NCI-H2029 (cell line): Measurements from ENCODE around the gene COL18A1.
"Not testable (repeated sequence)": the region's sequence is repeated elsewhere in the genome, so short reads cannot be mapped to it uniquely, and the experiment has no call there.

Experiments used
- DNase-seq: peaks from one replicate; lab custom pipeline; 2025; lab: John Stamatoyannopoulos, UW

The COL18A1 gene

DNA sequence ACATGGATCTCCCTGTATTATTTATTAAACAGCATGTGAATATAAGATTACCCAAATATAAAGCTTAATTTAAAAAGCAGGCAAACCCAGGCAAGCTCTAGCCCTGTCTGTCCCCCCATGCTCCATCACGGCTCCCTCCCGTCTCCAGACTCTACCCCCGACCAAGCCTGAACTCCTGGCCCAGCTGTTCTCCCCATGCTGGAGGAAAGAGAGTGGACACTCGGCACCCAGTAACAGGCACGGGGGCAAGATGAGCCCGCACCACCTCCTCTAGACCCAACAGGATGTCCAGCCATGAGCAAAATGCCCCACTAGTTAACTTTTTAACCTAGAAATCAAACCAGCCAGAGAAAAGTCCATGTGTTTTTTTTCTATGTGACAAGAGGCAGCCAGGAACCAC is 118.0 kb downstream of the COL18A1 start:
- no peak for DNase-seq

DNA sequence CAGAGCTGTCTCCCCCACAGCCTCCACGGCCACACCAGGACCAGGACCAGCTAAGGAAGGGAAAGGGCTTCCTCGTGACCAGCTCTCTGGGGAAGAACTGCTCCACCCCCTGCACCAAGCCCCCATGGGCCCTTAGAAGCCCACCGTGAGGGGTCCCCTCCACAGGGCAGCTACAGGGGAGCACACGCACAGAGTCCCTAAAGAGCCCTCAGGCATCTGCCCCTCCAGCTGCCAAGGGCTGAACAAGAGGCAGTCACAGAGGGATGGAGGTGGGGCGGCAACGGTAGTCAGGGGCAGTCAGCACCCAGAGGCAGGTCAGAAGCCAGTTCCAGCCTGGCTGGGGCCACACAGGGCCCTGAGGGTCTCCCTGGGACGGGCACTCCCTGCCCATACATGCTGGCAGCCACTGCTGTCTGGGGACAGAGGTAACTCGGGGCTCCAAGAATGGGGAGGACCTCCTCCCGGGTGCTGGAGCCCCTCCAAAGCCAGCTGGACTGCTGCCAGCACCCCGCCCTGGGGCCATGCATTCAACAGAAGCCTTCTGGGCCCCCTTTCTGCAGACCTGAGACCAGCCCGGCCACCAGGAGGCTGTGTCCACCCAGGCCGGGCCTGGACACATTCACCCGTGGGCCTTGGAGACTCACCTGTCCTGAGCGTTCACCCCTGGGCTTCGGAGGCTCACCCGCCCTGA is 118.6 kb downstream of the COL18A1 start:
- DNase-seq: no peak

DNA sequence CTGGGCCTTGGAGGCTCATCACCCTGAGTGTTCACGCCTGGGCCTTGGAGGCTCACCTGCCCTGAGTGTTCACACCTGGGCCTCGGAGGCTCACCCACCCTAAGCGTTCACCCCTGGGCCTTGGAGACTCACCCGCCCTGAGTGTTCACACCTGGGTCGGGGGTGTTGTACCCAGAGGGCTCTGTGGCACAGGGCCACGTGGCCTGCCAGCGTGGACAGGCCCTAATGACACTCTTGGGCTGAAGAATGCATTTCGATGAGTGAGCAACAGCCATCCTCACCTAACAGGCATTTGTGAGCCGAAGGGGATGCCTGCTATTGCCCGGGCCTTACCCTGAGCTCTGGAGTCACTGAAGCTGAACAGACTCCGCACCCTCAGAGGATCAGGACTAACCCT is 119.8 kb downstream of the COL18A1 start:
- no peak for DNase-seq

DNA sequence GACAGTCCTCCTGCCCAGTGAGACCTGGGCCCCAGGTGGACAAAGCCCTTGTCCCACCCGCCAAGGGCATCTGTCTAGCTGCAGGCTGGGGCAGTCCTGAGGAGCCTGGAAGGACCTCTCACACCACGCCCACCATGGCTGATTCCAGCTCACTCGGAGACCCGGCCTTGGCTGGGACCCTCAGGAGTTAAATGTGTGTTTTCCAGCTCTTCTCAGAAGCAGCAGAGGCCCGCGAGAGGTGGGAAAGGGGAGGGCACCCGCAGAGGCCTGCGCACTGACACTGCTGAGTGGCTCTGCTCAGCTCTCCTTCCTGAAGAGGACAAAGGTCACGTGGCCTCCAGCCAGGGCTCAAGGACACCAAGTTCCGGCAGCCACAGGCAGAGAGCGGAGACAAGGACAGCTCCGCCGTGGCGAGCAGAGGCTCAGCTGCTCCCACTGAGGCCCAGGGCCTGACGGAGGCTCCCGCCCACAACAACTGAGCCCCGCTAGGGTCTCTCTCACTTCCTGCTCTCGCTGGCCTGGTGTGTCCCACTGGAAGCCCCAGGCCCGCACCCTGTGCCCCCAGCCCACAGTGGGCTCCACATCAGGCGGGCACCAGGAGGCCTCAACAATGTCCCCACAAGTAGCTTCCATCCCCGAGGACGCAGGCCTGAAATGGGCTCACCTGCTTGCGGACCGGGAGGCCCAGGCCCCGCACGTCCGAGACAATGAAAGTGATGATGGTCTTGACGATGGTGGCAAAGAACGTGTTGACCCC is 120.4 kb downstream of the COL18A1 start:
- no peak for DNase-seq

DNA sequence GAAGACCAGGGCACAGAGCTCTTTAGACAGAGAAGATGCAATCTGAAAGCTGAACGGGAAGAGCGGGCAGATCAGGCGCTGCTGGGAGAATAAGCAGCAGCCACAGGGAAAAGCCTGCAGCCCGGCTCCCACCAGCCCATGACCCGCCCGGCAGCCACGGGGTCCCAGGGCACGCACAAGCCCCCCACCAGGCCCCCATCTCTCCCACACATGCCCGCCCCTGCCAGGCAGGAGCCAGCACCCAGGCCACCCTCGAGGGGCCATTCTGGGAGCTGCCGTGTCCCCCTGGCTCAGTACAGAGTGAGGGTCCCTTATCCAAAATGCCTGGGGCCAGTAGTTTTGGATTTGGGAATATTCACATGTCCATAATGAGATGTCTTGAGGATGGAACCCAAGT is 120.9 kb downstream of the COL18A1 start:
- no peak for DNase-seq

DNA sequence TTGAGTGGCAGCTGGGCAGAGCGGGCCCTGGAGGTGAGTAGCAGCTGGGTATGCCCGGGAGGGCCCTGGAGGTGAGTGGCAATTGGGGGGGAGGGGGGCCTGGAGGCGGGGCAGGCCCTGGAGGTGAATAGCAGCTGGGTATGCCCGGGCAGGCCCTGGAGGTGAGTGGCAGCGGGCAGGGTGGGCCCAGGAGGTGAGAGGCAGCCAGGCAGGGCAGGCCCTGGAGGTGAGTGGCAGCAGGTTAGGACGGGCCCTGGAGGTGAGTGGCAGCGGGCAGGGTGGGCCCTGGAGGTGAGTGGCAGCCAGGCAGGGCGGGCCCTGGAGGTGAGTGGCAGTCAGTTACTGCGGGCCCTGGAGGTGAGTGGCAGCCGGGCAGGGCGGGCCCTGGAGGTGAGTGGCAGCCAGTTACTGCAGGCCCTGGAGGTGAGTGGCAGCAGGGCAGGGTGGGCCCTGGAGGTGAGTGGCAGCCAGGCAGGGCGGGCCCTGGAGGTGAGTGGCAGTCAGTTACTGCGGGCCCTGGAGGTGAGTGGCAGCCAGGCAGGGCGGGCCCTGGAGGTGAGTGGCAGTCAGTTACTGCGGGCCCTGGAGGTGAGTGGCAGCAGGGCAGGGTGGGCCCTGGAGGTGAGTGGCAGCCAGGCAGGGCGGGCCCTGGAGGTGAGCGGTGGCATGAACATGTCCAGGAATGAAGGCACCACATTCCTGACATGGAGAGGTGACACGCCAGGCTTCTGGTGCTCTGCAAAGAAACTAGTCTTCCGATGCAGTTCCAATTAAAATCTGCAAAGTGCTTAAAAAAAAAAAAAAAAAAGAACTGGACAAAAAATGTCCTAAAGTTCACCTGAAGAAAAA is 122.4 kb downstream of the COL18A1 start:
- not testable (repeated sequence) for DNase-seq

DNA sequence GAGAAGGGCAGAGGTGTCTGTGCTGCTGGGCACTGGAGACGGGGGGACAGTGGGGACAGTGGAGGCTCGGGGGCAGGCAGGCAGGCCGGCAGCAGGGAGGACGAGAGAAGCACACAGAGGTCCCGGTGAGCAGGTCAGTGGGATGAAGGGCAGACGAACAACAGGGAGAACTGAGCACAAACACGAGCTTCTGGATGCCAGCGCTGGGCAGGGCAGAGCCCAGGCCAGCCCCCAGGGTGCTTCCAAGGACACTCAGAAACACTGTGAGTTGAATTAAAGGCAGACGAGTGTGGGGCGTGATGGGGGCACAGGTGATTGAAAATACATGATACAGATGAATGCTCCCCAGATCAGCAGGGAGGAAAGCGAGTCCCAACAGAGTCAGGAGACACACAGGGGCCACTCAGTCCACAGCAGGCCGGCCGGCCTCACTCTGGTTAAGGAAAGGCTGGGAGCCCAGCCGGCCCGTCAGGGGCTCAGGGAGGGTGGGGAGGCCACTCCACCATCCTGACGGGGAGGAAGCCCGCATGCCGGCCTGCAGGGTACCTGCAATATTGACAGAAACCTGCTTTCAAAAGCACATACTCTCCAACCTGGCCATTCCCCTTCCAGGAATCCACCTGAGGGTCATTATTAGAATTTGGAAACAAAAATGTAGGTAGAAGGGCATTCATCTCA is 123.2 kb downstream of the COL18A1 start:
- DNase-seq: no peak

DNA sequence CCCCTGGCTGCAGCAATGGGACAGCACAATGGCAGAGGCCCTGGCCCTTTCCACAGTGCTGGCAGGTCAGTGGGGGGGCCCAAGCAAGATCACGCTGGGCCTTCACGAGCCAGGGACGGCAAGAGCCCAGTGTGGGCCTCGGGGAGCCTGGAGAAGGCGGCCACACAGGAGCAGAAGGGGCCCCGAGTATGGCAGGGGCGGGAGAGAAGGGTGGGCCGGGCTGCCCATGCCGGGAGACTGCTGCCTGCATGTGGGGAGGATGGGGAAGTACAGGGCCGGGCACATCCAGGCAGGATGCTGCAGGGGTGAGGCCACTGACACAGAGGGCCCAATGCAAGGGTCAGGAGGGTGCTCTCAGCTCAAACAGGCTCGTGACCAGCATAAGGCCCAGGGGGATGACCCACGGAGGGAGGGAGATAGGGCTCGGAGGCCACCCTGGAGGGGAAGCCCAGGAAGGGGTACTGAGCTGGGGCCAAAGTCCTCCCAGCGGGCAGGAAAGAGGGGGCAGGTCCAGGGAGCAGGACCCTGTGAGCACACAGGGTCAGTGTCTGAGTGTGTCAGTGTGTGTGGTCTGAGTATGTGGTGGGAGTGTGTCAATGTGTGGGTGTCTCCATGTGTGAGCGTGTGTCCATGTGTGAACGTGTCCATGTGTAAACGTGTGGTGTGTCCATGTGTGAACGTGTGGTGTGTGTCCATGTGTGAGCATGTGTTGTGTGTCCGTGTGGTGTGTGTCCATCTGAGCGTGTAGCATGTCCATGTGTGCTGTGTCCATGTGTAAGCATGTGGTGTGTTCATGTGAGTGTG is 124.2 kb downstream of the COL18A1 start:
- no peak for DNase-seq

DNA sequence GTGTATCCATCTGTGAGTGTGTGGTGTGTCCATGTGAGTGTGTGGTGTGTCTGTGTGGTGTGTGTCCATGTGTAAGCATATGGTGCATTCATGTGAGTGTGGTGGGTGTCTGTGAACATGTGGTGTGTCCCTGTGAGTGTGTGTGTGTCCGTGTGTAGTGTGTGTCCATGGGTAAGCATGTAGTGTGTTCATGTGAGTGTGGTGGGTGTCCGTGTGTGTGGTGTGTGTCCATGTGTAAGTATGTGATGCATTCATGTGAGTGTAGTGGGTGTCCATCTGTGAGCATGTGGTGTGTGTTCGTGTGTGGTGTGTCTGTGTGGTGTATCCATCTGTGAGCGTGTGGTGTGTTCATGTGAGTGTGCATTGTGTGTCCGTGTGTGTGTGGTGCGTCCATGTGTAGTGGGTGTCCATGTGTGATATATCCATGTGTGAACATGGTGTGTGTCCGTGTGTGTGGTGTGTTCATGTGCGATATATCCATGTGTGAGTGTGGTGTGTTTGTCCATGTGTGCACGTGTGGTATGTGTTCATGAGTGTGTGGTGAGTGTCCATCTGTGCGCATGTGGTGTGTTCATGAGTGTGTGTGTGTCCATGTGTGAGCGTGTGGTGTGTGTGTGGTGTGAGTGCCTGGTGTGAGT is 124.9 kb downstream of the COL18A1 start:
- no peak for DNase-seq

DNA sequence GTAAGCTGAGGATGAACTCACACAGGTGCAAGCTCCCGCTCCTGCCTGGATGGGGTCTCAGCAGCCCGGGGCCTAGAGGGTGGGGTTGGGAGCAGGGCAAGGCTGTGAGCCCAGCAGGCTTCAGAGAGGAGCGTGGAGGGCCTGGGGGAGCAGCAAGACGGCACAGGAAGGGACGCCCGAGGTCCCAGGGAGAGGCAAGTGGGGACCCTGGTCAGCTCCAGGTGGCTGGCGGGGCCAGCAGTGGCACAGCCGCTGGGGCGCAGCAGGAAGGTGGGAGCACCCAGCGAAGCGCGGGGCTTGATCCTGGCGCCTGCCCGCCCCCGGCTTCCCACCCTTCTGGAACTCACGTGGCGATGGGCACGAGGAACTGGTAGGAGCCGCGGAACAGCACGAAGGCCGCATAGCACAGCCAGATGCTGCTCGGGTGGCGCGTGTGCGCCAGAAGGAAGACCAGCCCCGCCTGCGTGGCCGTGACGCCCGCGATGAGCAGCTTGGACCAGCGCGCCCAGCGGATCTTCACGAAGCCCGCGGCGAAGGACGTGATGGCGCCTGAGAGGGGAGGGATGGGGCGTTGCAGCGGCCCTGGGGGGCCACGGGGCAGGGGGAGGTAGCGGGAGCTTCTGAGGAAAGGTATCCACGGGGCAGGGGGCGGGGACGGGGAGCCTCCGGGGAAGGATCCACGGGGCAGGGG is 125.6 kb downstream of the COL18A1 start:
- no peak for DNase-seq

DNA sequence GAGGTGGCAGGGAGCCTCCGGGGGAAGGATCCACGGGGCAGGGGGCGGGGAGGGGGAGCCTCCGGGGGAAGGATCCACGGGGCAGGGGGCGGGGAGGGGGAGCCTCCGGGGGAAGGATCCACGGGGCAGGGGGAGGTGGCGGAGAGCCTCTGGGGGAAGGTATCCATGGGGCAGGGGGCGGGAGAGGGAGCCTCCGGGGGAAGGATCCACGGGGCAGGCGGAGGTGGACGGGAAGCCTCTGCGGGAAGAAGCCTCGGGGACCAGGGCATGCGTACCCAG is 126.1 kb downstream of the COL18A1 start:
- not testable (repeated sequence) for DNase-seq

DNA sequence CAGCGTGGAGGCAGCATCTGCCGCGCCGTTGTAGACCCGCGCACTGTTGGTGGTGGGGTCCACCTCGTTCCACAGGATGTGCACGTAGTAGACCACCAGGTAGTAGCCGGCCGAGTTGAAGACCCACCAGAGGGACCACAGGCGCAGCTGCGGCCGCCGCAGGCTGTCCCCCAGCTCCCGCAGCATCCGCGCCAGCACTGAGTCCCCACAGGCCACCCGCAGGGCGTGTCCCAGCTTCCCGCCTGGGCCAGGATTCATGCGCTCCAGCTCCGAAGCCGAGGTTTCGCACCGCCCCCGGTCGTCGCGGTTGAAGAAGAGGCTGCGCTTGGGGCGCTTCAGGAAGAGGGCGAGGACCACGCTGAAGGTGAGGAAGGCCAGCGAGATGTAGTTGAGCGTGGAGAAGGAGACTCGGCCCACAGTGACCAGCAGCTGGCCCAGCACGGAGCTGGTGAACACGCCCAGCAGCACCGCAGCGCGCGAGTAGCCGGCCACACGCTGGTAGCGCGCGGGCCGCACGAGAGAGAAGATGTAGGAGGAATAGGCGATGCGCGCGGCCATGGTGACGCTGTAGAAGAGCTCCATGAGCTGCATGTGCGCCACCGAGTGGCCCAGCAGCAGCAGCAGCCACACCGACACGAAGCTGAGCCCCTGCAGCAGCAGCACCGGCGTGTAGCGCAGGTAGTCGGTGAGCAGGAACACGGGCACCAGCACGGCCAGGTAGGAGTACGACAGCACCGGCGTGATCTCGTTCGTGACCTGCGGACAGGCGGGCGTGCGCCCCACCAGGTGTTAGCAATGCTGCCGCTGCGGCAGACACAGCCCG is 126.6 kb downstream of the COL18A1 start:
- DNase-seq: no peak

DNA sequence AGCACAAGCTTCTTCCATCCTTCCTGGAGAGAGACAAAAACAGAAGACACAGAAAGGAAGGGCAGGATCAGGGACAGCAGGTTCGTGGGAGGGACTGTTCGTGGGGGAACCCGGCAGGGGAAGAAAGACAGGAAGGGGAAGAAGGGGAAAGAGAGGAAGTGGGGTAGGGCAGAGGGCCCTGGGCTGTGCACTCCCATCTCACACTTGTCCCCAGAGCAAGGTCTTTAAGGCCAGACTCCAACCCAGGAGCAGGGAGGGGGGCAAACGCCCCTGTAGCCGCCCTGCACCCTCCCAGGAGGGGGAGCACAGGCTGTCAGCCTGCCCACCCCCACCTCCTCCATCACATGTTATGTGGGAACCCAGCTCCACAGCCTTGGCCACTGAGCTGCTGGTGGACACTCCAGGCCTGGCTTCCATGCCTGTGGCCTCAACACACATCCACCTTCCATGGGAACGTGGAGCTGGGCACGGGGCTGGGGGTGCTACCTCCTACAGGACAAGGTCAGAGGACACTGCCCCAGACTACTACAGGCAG is 127.9 kb downstream of the COL18A1 start:
- no peak for DNase-seq

DNA sequence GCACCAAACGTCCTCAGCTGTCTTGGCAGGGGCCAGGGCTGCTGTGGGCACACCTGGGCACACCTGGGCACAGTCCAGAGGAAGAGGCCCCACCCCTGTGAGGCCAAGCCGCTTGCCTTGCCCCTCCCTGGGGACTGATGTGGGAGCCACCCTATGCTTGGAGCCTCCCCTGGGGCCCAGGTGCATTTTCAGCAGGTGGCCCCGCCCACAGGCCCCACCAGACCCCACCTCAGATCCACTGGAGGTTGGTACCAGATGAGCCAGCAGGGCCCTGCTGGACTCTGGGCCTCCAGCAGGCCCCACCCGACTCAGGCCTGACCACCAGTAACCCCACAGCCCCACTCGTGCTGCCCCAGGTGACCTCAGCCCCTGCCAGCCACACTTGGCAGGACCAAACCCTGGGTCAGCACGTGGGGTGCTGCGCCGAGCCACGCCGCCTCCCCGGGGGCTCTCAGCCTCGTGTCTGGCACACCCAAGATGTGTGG is 128.4 kb downstream of the COL18A1 start:
- DNase-seq: no peak

DNA sequence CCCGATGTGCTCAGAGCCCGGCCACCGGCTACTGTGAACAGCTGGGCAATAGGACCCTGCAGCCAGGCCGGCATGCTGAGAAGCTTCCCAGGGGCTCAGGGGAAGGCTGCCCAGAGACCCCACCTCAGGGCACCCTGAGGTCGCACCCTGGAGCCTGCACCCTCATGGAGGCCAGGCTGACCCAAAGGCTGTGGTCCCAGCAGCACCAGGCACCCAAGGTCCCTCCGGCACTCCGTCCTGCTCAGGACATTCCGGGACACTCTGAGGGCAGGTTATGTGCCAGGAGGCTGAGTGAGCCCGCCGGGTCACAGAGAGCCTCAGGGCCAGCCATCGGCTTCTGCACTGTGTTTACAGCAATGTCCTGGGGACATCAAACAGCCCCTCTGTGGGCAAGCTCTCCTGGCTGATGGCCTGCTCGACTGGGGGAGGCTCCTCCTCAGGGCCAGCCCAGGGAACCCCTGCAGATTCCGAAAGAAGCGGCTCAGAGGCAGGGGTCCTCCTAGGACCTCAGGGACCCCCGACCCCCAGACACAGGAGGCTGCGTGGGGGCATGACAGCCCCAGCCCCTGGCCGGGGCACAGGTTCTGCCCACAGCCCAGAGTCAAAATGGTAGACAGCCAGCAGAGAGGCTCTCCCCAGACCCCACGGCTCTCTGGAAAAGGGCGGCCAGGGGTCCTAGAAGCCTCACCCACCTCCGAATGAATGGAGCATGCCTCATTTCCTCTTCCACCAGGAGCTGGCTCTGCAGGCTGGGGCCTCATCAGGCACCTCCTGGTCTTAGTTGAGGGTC is 129.1 kb downstream of the COL18A1 start:
- DNase-seq: no peak

DNA sequence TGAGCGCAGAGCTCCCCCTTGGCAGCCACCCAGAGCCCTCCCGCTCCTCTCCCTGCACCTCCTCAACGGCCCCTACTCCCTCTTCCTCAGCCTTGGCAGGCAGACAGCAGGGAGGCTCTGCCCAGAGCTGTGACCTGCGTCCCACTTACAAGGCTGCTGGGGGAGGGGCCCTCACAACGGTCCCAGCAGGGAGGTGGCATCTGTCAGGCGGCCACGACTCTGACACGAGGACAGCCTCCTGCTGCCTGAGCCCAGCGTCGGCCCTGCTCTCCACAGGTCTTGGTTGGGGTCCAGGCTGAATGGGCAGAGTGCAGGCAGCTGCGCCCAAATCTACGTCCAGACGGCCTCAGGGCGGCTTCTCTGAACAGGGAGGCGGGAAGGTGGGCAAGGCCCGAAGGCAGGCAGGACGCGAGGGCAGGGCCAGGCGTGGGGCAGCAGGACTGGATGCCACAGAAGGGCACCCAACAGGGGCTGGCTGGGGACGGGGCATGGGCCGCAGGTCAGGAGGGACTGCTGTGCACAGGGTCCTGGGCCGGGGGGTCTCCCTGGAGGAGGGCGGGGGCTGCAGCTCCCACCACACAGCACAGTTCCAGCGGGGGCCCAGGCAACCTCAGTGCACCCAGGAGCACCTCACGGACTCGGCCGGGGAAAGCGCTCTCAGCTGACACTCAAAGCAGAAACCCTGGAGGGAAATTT is 129.8 kb downstream of the COL18A1 start:
- no peak for DNase-seq

DNA sequence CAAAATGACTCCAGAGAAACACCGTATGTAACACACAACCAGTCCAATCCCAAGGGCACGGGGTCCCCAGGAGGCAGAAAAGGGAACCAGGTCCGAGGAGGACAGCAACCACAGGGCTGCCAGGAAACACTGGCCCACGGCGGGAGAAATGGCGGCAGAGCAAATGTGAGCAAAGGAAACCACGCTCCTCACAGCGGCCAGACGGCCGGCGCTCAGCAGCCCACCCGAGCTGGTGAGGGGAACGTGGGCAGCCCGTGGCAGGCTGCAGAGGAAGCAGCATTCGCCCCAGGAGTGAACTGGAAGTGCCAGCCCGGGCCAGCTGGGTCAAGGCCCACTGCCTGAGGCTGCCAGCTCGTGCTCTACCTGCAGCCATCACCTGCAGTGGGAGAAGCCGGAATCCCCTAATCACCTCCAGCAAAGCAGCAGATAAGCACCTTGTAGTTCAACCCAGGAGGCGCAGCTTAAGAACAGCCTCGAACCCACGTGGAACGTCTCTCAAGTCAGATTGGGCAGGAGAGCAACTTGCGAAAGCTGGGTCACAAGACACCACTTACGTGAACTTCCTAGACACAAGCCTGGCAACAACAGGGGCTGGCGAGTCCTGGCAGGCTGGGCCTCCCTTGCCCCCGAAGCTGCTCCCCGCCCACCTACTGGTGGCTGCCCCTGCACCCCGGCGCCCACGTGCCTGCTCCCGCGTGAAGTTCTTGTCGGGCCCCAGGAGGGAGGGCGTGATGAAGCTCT is 130.5 kb downstream of the COL18A1 start:
- DNase-seq: no peak
